ENCODE results near the gene SYPL1.
"Not testable (repeated sequence)": the region's sequence is repeated elsewhere in the genome, so short reads cannot be mapped to it uniquely, and the experiment has no call there.

The SYPL1 gene

DNA sequence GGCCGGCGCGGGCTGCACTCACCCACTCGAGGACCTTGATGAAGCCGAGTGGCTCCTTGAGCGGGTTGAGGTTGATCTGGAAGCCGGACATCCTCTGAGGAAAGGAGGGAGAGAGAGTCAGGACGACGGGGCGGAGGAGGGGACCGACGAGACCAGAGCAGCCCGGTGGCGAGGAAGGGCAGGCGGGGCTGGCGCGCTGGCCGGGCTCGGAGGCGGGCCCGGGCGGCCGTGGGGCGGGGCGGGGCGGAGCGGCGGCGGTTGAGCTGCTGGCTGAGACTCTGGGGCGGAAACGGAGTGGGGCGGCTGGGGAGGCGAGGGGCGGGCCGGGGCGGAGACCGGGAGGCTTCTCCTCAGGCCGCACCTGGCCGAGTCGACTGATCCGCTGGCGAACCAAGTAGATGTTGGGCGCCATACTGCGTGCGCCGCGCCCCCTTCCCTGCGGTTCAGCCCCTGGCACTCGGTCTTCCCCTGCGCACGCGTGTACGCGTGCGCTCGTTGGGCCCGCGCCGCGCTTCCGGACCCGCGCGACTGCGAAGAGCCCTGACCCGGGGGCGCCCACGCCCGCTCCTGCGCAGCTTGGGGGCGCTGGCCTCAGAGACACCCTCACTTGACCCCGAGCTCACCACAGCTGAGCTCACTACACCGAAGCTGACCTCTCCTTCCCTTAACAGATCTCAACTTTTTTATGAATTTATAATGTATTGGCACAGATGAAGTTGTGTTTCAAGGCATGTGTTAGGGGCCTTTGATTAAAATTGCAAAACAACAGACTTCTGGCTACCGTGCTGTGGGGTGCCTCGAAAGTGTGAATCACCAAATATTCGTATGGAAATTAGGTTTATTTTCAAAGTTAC is at the start of gene SYPL1:
TSS of gene SYPL1 (minus strand) at position 195 of the 854 bp plus-strand sequence. CDS start at position 91, 104 bp downstream.
- DNase-seq (ENCODE audit: extremely low read depth in 1 of 2, low read depth in 1 of 2), result peak; percentile 82 to 88

DNA sequence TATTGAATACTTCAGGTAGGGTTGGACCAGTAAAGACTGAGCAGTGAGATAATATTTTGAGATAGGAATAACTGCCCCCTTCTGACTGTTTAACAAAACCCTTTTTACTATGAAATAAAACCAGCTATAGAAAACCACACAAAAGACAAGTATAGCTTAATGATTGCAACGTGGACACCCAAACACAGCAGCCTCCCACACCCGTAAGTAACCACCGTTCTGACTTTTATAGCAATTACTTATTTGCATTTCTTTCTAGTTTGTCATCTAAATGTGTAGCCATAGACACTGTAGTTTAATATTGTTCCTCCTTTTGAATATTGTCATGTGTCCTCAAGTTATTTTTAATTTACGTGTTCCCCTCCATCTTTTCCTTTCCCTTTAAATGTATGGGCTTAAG is 42.9 kb upstream of the SYPL1 start:
- no peak for DNase-seq (ENCODE audit: extremely low read depth in 1 of 2, low read depth in 1 of 2)

DNA sequence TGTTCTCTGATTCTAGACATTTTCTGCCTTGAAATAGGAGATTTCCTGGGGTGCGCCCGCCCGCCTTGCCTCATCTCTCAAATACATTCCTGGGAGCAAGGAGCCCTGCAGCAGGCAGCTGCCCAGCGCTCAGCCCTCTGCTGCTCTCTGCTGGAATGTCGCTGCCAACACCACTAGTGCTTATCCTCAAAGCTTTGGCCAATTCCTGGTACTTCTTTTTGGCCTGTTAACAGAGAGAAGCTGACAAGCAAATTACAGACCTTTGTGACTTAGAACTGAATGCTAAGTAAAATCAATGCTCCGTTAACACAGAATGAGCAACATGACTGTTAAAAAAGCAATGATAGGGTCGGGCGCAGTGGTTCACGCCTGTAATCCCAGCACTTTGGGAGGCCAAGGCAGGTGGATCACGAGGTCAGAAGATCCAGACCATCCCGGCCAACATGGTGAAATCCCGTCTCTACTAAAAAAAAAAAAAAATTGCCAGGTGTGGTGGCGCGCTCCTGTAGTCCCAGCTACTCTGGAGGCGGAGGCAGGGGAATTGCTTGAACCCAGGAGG is 41.9 kb upstream of the SYPL1 start:
- peak; percentile 33 to 34 for DNase-seq (ENCODE audit: extremely low read depth in 1 of 2, low read depth in 1 of 2)

DNA sequence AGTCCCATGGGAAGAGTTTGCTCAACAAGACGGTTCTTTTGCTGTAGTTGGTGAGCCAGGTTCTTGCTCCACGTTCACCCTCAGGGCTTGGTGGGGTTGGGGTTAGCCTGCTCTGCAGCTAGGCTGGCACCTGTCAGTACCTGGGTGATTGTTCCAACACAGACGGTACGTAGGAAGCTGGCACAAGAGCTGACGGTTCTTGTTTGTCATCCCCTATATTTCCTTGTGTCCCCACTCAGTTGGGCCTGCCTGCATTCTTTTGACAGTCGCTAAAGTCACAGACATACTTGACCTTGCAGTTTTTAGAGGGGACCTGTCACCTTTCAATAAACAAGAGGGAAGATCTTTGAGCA is 40.2 kb upstream of the SYPL1 start:
- no peak for DNase-seq (ENCODE audit: extremely low read depth in 1 of 2, low read depth in 1 of 2)

DNA sequence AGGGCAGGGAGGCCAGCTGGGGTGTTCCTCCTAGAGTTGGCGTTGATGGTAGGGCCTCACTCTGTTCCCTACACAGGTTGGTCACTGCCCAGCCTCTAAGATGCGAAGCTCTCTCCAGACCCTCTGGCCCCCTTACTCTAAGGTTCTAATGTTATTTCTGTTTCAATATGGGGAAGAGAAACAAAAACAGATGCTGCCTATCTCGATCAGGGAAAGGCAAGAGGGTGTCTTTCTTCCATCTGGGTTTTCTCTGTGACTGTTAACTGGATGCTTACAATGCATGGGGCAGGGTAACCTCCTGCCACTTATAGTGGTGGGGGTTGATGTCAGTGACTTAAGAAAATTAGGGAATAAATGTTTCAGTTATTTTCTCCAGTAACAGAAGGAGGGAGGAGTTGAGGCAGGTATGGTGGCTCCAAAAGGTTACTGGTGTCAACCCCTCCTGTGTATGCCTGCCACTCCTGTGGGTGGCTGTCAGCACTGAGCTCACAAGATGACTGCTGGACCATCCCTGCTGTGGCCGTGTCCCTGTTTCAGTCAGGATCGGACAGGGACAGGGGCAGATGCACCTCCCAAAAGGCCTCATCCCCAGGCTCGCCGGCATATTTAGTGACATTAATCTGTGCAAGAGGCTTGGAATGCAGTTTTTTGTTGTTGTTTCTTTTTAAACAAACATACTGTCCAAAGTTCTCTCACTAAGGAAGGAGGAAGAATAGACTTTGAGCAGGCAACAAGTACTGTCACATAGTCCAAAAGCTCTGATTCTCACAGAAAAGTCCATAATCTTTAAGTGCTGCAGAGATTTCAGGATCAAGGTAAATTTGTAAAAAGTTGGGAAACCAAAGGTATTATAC is 39.6 kb upstream of the SYPL1 start:
- no peak for DNase-seq (ENCODE audit: extremely low read depth in 1 of 2, low read depth in 1 of 2)

DNA sequence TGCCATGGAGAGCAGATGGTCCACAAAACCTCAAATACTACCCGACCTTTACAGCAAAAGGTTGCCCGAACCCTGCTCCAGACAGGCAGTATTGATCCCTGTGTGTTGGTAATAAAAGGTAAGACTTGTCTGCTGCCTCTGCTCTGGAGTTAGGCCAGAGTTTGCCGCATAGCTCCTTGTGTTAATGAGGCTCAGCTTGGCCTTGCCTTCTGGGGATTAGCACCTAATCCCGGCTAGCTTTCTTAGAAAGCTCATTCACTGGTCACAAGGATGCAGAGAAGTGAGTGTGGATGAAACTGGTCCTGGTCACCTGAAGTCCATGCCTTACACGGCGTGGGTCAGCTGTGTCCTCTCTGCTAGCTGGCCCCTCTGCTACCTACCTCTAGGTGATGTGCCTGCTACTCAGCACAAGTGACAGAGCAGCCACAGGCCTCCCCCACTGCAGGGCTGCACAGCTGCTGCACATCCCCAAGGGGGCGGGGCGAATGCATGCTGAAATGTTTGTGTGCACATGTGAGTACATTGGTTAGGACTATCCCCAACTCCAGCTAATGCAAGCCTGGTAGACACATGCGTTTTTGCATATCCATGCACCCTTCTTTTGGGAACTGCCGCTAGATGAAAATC is 31.7 kb upstream of the SYPL1 start:
- DNase-seq (ENCODE audit: extremely low read depth in 1 of 2, low read depth in 1 of 2), result no peak

DNA sequence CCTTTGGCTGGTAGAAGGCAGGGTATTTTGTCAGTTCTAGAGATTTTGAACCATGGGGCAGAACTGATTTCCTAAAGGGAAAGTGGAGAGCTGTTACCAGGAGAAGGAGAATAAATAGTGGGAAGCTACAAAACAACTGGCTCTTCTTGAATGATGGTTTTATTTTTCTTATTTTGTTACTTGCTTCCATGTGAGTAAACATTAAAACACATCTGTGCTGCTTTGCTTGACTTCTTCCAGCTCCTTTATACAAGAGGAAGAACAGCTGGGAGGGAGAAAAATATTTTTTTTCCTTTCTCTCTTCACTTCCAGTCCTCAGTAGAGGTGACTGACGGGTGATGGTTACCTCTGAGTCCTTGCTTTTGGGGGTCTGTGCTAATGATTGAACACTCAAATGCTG is 30.0 kb upstream of the SYPL1 start:
- DNase-seq (ENCODE audit: extremely low read depth in 1 of 2, low read depth in 1 of 2), result no peak

DNA sequence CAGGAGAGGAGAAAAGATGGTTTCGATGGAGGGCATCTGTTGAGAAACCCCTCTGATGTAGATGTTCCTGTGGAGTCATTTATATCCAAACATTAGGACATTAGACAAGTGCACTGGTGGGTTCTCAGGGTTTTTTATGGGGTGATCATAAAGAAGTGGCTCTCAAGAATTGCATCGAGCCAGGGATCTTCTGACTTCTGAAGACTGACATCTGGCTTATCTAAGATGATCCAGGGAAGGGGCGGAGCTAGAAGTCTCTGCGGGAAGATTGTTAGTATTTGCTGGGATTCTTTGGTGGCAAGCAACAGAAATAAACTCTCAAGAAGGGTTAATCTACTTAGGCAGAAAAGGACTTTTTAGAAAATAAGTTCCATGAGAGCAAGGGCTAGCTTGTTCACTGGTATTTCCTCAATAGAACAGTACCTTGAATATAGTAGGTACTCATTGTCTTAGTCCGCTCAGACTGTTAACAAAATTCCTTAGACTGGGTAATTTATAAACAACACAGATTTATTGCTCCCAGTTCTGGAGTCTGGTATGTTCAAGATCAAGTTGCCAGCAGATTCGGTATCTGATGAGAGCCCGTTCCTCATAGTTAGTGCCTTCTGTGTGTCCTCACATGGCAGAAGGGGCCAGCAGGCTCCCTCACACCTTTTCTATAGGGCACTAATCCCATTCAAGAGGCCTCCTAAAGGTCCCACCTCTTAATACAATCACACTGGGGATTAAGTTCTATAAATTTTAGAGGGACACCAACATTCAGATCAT is 28.5 kb upstream of the SYPL1 start:
- DNase-seq (ENCODE audit: extremely low read depth in 1 of 2, low read depth in 1 of 2), result no peak

DNA sequence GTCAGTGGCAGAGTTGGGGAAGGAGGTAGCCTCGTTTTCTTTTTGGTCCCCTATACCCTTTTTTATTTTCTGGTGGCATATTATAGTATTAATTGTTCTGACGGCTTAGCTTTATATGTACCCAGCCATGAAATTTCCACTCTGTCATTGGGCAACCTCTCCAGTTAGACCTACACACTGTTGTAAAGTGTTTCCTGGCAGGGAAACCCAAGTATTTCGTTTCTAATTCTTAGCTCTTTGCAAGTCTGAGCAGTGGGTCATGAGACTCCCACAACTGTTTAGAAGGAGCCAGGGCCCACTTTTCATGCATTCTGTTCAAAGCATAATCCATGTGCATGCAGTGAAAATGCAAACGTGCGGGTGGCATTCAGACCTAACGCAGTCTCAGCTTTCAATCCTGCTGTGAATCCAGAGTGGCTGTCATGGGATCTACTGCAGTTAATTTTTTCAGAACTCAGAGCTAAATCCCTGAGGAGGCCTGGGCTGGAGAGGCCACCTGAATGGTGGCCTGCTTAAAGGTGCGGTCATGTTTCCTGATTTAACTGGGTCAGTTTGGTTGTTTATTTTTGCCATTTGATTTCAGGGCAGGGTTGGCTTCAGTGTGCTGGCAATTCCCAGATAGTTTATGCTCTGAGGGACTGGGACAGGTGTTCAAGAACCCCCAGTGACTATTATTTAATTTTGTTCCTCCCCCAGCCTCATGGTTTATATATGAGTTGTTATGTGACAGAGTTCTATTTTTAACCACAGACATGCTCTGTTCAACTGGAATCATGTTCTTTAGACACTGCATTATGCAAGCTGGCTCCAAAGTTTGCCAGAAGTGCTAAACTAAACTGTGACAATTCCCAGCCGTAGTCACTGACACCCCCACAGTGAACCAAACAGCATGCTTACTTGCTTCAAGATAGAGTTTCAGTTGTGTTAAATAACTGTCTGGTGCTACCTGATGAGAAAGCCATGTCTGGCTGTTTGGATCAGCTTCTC is 27.4 kb upstream of the SYPL1 start:
- no peak for DNase-seq (ENCODE audit: extremely low read depth in 1 of 2, low read depth in 1 of 2)

DNA sequence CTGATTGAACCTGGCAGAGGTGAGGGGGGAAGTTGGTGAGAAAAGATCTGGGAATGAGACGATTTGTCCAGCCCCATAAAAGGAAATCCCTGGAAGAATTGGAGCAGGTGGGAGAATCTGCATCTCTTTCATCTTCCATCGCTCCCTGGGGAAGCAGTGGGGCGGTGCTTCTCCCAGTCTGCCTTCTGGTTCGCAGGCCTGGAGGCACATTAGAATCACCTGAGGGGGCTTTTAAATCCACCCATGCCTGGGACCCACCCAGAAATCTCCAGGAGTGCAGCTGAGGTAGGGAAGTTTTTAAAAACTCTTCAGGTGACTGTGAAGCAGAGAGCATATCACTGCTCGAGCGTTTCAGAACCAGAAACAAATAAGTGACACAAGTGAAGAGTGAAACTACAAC is 26.7 kb upstream of the SYPL1 start:
- DNase-seq (ENCODE audit: extremely low read depth in 1 of 2, low read depth in 1 of 2), result no peak

DNA sequence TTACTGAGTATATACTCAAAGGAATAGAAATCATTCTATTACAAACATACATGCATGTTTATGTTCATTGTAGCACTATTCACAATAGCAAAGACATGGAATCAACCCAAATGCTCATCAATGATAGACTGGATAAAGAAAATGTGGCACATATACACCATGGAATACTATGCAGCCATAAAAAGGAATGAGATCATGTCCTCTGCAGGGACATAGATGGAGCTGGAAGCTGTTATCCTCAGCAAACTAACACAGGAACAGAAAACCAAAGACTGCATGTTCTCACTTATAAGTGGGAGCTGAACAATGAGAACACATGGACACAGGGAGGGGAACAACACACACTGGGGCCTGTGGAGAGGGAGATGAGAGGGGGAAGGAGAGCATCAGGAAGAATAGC is 26.1 kb upstream of the SYPL1 start:
- not testable (repeated sequence) for DNase-seq (ENCODE audit: extremely low read depth in 1 of 2, low read depth in 1 of 2)

DNA sequence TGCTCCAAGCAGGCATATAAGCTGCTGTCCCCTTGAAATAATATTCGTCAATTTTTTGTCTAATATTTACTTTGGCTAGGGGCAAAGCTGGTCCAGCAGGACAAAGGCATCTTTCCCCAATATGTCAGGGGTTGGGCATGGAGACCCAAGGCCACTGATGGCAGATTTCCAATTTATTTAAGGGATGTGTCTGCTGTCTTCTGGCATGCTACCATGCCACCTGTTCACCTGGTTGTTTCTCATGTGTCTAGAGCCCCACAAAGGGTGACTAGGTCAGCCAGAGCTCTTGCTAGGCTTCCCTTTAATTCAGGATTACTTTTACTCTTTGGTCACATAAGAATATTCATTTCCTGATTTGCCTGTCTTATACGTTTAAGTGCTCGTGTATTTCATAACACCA is 22.1 kb upstream of the SYPL1 start:
- no peak for DNase-seq (ENCODE audit: extremely low read depth in 1 of 2, low read depth in 1 of 2)

DNA sequence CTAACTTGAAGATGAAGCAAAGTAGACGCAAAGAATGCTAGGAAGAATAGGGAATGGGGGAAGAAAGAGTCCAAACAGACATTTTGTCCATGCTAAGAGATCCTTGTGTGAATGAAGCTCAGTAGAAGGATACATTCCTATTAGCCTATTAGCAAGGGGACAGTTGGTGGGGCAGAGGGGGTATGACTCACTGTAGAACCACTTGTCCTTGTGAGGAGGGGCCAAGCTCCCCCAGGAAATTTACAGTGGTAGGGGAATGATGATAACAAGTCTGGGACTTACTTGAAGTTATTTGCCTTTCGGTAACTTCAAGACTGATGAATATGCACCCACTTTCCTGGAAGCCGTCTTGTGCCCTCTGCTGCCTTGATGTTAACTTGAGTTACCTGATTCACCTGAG is 17.2 kb upstream of the SYPL1 start:
- DNase-seq (ENCODE audit: extremely low read depth in 1 of 2, low read depth in 1 of 2), result no peak

DNA sequence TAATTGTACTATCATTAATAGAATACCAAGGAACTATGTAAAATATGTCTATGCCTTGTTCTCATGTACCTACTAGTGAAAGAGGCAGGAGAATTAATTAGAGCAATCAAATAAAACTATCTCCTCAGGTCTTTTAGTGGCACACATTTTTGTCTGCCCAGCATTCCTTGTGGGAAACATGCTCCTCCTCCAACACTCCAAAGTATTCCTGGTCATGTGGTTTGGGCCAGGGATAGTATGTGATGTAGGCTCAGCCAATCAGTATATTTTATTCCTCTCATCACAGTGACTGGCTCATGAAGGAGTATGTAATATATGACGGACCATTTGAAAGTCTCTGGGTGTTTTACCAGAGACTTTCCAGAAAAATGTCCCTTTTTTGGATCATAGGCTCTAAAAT is 16.7 kb upstream of the SYPL1 start:
- DNase-seq (ENCODE audit: extremely low read depth in 1 of 2, low read depth in 1 of 2), result no peak

DNA sequence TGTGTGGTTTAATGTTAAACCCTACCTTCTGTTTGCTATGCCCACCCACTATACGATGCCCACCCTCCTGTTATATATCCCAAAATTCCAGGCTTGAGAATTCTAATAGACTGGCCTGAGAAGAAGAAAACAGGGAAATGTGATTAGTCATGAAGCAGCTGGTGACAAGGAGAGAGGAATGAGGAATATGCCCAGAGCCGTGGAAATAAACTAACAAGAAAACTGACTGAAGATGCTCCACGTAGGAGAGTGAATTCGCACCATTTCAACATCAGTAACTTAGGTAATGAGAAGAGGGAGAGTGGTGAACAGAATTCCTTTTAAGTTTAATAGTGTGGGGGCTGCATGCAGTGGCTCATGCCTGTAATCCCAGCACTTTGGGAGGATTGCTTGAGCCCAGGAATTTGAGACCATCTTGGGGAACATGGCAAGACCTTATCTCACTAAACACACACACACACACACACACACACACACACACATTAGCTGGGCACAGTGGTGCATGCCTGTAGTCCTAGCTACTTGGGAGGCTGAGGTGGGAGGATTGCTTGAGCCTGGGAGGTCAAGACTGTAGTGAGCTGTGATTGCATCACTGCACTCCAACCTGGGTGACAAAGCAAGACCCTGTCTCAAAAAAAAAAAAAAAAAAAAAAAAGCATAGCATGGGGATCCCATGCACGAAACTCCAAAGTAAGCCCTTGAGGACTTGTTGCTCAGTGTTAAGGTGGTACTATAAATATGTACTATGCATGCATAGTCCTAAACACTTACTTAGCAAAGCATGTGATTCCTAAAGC is 16.1 kb upstream of the SYPL1 start:
- DNase-seq (ENCODE audit: extremely low read depth in 1 of 2, low read depth in 1 of 2), result no peak

DNA sequence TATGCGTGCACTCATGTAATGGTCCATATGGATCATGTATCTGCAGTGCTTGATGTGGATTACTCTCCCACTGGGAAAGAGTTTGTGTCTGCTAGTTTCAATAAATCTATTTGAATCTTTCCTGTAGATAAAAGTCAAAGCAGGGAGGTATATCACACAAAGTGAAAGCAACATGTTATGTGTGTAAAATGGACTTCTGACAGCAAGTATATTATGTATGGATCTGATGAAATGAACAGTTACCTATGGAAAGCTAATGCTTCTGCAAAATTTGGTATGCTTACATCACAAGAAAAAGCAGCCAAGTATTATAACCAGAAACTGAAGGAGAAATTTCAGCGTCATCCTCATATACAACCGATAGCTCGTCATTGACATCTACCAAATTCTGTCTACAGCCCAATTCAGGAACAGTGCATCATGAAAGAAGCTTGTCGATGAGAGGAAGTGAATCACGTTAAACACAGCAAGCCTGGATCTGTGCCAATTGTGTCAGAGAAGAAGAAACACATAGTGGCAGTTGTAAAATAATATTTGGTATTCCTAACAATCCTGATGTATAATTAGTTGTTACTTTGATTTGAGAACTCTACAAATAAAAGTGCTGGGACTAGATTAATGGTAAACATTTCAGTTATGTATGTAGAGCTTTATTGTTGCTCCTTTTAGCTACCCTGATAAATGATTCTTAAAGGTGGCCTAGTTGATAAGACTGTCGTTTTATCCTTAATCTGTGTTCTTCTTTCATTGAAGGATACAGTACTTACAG is 14.2 kb upstream of the SYPL1 start:
- peak in 1 of 2 donors; percentile 24 for DNase-seq (ENCODE audit: extremely low read depth in 1 of 2, low read depth in 1 of 2)

DNA sequence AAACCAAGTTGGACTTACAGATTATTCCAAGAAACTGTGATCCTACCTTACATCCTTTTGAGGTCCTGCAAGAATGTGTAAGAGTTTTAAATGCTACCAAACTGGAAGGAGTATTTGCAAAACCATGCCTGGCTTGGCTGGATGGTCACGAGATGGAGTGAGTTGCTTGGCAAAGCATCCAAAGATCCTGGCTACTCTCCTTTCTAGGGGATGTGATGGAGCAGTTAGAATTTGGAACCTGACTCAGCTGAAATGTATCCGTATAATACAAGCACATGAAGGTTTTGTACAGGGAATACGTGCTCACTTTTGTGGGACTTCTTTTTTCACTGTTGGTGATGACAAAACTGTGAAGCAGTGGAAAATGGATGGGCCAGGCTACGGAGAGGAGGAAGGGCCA is 13.3 kb upstream of the SYPL1 start:
- DNase-seq (ENCODE audit: extremely low read depth in 1 of 2, low read depth in 1 of 2), result no peak

DNA sequence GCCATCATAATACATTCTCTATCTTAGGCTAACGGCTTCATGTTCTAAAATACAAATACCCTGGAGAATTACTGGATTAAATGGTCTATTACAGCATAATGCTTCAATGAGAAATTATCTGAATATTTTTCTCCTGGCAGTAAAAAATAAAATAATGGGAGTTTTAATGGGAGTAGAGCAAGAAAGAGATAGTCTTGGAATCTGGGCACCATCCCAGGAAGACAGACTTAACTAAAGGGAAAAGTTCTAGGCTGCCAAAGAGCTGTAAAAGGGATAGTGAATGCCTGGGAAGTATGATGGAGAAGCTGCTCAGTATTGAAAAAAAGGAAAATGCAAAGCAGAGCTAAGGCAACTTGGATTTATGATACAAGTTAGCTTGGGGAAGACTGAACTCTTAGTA is 12.1 kb upstream of the SYPL1 start:
- DNase-seq (ENCODE audit: extremely low read depth in 1 of 2, low read depth in 1 of 2), result no peak

All from stimulated activated CD8-positive, alpha-beta memory T cell treated with anti-CD3 and anti-CD28 coated beads, Interleukin-7, amount 100 ng/mL, for 48 hours (primary cell).